ENCODE measurements around the gene ZNF629. TPM values are rescaled to one million over a fixed set of nuclear protein-coding genes. Genes with fewer than 3 reads are reported as not detected.

Gene ZNF629
- total and polyA plus RNA-seq, 2 experiments from 2014 or later, result 4.1 to 20.3 TPM

- no peaks in the 10 kb centered on the region for H3K4me1 Mint-ChIP-seq
- Histone ChIP-seq H3K27ac (ENCODE audit: low read depth) (no peak overlapping the region), H3K27me3 (ENCODE audit: insufficient read depth) (no peaks in the 10 kb centered on the region), H3K36me3 (ENCODE audit: insufficient read depth) (no peaks in the 10 kb centered on the region), H3K9me2 (ENCODE audit: insufficient read depth) (no peaks in the 10 kb centered on the region), H2AFZ (no peak overlapping the region), H3F3A (replicated peaks; ENCODE audit: low read depth) (no peaks in the 10 kb centered on the region), H3K79me2 (replicated peaks; ENCODE audit: insufficient read depth) (no peaks in the 10 kb centered on the region), H4K20me1 (replicated peaks; ENCODE audit: insufficient read depth) (no peaks in the 10 kb centered on the region), H3K4me1 (ENCODE audit: insufficient read depth) (no peaks in the 10 kb centered on the region), H3K4me2 (no peak overlapping the region), H3K4me3 (no peak overlapping the region)
- H3K27ac Mint-ChIP-seq, result no peak overlapping the region
- ATAC-seq, result no peak
- DNase-seq (ENCODE audit: low spot score), result no peak
- H3K36me3 Mint-ChIP-seq (ENCODE audit: low read depth), result no peaks in the 10 kb centered on the region
- H3K27me3 Mint-ChIP-seq (ENCODE audit: insufficient read depth, low read depth, poor library complexity), result peaks cover 6% of the 10 kb centered on the region
- TF ChIP-seq, protein P1, sequence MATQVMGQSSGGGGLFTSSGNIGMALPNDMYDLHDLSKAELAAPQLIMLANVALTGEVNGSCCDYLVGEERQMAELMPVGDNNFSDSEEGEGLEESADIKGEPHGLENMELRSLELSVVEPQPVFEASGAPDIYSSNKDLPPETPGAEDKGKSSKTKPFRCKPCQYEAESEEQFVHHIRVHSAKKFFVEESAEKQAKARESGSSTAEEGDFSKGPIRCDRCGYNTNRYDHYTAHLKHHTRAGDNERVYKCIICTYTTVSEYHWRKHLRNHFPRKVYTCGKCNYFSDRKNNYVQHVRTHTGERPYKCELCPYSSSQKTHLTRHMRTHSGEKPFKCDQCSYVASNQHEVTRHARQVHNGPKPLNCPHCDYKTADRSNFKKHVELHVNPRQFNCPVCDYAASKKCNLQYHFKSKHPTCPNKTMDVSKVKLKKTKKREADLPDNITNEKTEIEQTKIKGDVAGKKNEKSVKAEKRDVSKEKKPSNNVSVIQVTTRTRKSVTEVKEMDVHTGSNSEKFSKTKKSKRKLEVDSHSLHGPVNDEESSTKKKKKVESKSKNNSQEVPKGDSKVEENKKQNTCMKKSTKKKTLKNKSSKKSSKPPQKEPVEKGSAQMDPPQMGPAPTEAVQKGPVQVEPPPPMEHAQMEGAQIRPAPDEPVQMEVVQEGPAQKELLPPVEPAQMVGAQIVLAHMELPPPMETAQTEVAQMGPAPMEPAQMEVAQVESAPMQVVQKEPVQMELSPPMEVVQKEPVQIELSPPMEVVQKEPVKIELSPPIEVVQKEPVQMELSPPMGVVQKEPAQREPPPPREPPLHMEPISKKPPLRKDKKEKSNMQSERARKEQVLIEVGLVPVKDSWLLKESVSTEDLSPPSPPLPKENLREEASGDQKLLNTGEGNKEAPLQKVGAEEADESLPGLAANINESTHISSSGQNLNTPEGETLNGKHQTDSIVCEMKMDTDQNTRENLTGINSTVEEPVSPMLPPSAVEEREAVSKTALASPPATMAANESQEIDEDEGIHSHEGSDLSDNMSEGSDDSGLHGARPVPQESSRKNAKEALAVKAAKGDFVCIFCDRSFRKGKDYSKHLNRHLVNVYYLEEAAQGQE (IDR thresholded peaks at IDR 0.05; ENCODE audit: unreplicated experiment), result no peak
- TF ChIP-seq ZNF331 (CRISPR knock-in tag; IDR thresholded peaks at IDR 0.05; ENCODE audit: low read depth) (no peak), POLR2AphosphoS5 (IDR thresholded peaks at IDR 0.05; ENCODE audit: low read depth) (no peak), STAT1 (IDR thresholded peaks at IDR 0.05; ENCODE audit: unreplicated experiment) (no peak), ZNF114 (CRISPR knock-in tag; IDR thresholded peaks at IDR 0.05) (no peak), JUNB (IDR thresholded peaks at IDR 0.05; ENCODE audit: unreplicated experiment) (no peak), EZH2 (IDR thresholded peaks at IDR 0.05; ENCODE audit: low read depth, unreplicated experiment) (no peak), ETS1 (IDR thresholded peaks at IDR 0.05) (no peak), EZH2phosphoT487 (IDR thresholded peaks at IDR 0.05; ENCODE audit: unreplicated experiment) (no peak), CREB1 (CRISPR knock-in tag; IDR thresholded peaks at IDR 0.05; ENCODE audit: low read depth) (no peak), NANOG (IDR thresholded peaks at IDR 0.05; ENCODE audit: borderline replicate concordance) (no peak)
- TF ChIP-seq, protein P2, sequence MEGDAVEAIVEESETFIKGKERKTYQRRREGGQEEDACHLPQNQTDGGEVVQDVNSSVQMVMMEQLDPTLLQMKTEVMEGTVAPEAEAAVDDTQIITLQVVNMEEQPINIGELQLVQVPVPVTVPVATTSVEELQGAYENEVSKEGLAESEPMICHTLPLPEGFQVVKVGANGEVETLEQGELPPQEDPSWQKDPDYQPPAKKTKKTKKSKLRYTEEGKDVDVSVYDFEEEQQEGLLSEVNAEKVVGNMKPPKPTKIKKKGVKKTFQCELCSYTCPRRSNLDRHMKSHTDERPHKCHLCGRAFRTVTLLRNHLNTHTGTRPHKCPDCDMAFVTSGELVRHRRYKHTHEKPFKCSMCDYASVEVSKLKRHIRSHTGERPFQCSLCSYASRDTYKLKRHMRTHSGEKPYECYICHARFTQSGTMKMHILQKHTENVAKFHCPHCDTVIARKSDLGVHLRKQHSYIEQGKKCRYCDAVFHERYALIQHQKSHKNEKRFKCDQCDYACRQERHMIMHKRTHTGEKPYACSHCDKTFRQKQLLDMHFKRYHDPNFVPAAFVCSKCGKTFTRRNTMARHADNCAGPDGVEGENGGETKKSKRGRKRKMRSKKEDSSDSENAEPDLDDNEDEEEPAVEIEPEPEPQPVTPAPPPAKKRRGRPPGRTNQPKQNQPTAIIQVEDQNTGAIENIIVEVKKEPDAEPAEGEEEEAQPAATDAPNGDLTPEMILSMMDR (conservative IDR thresholded peaks at IDR 0.05; ENCODE audit: low read depth in 2 of 2), result no peak
- TF ChIP-seq, protein P3, sequence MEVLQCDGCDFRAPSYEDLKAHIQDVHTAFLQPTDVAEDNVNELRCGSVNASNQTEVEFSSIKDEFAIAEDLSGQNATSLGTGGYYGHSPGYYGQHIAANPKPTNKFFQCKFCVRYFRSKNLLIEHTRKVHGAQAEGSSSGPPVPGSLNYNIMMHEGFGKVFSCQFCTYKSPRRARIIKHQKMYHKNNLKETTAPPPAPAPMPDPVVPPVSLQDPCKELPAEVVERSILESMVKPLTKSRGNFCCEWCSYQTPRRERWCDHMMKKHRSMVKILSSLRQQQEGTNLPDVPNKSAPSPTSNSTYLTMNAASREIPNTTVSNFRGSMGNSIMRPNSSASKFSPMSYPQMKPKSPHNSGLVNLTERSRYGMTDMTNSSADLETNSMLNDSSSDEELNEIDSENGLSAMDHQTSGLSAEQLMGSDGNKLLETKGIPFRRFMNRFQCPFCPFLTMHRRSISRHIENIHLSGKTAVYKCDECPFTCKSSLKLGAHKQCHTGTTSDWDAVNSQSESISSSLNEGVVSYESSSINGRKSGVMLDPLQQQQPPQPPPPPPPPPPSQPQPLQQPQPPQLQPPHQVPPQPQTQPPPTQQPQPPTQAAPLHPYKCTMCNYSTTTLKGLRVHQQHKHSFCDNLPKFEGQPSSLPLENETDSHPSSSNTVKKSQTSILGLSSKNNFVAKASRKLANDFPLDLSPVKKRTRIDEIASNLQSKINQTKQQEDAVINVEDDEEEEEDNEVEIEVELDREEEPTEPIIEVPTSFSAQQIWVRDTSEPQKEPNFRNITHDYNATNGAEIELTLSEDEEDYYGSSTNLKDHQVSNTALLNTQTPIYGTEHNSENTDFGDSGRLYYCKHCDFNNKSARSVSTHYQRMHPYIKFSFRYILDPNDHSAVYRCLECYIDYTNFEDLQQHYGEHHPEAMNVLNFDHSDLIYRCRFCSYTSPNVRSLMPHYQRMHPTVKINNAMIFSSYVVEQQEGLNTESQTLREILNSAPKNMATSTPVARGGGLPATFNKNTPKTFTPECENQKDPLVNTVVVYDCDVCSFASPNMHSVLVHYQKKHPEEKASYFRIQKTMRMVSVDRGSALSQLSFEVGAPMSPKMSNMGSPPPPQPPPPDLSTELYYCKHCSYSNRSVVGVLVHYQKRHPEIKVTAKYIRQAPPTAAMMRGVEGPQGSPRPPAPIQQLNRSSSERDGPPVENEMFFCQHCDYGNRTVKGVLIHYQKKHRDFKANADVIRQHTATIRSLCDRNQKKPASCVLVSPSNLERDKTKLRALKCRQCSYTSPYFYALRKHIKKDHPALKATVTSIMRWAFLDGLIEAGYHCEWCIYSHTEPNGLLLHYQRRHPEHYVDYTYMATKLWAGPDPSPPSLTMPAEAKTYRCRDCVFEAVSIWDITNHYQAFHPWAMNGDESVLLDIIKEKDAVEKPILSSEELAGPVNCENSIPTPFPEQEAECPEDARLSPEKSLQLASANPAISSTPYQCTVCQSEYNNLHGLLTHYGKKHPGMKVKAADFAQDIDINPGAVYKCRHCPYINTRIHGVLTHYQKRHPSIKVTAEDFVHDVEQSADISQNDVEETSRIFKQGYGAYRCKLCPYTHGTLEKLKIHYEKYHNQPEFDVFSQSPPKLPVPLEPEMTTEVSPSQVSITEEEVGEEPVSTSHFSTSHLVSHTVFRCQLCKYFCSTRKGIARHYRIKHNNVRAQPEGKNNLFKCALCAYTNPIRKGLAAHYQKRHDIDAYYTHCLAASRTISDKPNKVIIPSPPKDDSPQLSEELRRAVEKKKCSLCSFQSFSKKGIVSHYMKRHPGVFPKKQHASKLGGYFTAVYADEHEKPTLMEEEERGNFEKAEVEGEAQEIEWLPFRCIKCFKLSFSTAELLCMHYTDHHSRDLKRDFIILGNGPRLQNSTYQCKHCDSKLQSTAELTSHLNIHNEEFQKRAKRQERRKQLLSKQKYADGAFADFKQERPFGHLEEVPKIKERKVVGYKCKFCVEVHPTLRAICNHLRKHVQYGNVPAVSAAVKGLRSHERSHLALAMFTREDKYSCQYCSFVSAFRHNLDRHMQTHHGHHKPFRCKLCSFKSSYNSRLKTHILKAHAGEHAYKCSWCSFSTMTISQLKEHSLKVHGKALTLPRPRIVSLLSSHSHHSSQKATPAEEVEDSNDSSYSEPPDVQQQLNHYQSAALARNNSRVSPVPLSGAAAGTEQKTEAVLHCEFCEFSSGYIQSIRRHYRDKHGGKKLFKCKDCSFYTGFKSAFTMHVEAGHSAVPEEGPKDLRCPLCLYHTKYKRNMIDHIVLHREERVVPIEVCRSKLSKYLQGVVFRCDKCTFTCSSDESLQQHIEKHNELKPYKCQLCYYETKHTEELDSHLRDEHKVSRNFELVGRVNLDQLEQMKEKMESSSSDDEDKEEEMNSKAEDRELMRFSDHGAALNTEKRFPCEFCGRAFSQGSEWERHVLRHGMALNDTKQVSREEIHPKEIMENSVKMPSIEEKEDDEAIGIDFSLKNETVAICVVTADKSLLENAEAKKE (CRISPR knock-in tag; IDR thresholded peaks at IDR 0.05), result no peak
- no peaks in the 10 kb centered on the region; the same call in 2 of the 3 replicates for H3K9me3 Mint-ChIP-seq
- no peak overlapping the region for H3K4me3 Mint-ChIP-seq
Measured at GRCh38 chr16:30821891-30822290, 34.9 kb upstream of the ZNF629 start.
